Measurements from ENCODE around the gene ZSWIM2.
"Not testable (repeated sequence)": the region's sequence is repeated elsewhere in the genome, so short reads cannot be mapped to it uniquely, and the experiment has no call there.

Gene ZSWIM2, protein sequence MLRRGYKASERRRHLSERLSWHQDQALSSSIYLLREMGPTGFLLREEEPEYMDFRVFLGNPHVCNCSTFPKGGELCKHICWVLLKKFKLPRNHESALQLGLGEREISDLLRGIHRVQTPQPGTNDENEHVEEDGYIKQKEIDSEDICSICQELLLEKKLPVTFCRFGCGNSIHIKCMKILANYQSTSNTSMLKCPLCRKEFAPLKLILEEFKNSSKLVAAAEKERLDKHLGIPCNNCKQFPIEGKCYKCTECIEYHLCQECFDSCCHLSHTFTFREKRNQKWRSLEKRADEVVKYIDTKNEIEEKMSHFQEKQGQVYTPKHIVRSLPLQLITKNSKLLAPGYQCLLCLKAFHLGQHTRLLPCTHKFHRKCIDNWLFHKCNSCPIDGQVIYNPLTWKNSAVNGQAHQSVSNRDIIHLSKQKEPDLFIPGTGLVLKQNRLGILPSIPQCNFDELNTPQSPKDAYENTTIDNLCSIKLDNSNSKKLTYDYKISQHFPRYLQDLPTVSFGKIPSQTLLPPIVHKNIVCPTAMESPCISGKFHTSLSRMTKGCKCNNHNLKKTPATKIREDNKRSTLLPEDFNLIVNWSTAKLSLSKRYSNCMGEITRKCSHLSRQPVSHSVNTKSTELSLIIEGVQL

GRCh38 chr2:186848873-186849578 lies at the start of gene ZSWIM2:
ZSWIM2 (minus strand) TSS chr2:186849170; CDS start chr2:186849130, 40 bp downstream.
- DNase-seq (ENCODE audit: low read depth in 2 of 2), result peak in 1 of 2 donors; percentile 21

DNA sequence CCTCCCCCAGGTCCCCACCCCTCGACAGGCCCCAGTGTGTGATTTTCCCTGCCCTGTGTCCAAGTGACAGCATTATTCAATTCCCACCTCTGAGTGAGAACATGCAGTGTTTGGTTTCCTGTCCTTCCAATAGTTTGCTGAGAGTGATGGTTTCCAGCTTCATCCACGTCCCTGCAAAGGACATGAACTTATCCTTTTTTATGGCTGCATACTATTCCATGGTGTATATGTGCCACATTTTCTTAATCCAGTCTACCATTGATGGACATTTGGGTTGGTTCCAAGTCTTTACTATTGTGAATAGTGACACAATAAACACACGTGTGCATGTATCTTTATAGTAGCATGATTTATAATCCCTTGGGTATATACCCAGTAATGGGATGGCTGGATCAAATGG lies 47.2 kb upstream of the ZSWIM2 start:
- not testable (repeated sequence) for DNase-seq (ENCODE audit: low read depth in 2 of 2)

GRCh38 chr2:186895451-186895850 lies 46.5 kb upstream of the ZSWIM2 start:
- DNase-seq (ENCODE audit: low read depth in 2 of 2), result no peak

- no peak for DNase-seq (ENCODE audit: low read depth in 2 of 2)
Measured at GRCh38 chr2:186894478-186894877, 45.5 kb upstream of the ZSWIM2 start.

DNA sequence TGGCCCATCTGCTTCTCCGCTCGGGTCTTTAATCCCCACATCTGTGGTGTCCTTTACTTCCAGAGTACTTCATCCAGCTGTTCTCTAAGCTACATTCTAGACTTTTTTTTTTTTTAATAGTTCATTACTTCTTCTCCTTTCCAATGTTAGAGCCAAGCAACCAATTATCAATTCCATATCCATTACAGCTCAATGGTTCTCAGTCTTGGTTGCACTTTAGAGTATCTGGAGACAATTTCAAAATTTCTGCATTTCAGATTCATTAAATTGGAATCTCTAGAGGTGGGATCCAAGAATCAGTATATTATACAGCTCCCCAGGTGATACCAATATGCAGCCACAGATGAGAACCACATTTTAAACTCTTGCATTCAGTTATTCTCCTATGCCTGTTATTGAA lies 43.9 kb upstream of the ZSWIM2 start:
- no peak for DNase-seq (ENCODE audit: low read depth in 2 of 2)

DNA sequence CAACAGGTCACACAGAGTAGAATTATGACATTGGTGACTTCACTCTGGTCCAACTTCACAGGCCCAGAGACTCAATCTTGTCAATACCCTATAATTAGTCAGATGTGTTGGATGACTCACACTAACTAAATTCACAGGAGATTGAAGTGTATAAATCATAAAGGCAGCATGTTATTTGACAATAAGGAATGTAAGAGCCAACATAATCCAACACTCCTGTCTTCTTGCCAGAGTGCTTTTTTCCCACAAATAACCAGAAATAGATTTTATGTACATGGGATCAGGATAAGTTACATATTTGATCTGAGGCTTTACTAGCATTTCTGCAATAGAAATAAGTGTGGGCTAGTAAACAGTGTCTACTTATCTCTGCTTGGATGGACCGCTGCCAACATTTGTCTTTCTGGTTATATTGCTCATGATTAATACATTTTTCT lies 42.2 kb upstream of the ZSWIM2 start:
- DNase-seq (ENCODE audit: low read depth in 2 of 2), result no peak

- no peak for DNase-seq (ENCODE audit: low read depth in 2 of 2)
Measured at GRCh38 chr2:186889101-186889879, 40.3 kb upstream of the ZSWIM2 start.

- no peak for DNase-seq (ENCODE audit: low read depth in 2 of 2)
Measured at GRCh38 chr2:186887107-186888090, 38.4 kb upstream of the ZSWIM2 start.

DNA sequence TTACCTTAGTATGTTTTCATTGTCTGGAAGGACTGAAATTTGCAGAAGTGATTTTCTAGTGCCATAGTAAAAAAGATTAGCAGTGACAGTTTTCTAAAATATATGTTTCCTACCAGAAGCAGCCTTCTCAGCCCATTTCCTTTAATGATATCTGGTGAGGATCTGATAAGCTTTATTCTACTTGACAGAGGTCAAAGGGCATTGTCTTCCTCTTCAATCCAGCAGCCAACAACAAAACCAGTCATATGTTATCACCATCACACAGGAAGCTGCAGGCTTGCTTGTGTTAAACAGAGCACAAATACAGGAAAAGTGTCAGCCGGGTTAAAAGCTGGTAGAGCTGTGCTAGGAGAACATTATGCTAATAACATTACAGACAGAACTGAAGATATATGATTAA lies 35.6 kb upstream of the ZSWIM2 start:
- no peak for DNase-seq (ENCODE audit: low read depth in 2 of 2)

- DNase-seq (ENCODE audit: low read depth in 2 of 2), result no peak
Measured at GRCh38 chr2:186883666-186884065, 34.7 kb upstream of the ZSWIM2 start.

GRCh38 chr2:186882511-186883071 lies 33.6 kb upstream of the ZSWIM2 start:
- no peak for DNase-seq (ENCODE audit: low read depth in 2 of 2)

DNA sequence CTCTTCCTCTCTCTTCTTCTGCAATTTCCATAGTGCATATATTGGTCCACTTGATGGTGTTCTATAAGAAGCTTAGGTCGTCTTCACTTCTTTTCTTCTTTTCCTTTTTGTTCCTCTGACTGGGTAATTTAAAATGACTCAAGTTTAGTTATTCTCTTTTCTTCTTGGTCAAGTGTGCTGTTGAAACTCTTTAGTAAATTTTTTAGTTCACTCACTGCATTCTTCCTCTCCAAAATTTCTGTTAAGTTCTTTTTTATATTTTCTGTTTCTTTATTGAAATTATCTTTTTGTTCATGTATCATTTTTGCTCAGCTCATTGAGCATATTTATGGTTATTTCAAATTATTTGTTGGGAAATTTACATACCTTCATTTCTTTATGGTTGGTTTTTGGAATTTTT lies 32.7 kb upstream of the ZSWIM2 start:
- DNase-seq (ENCODE audit: low read depth in 2 of 2), result no peak

GRCh38 chr2:186879312-186879711 lies 30.3 kb upstream of the ZSWIM2 start:
- DNase-seq (ENCODE audit: low read depth in 2 of 2), result no peak

DNA sequence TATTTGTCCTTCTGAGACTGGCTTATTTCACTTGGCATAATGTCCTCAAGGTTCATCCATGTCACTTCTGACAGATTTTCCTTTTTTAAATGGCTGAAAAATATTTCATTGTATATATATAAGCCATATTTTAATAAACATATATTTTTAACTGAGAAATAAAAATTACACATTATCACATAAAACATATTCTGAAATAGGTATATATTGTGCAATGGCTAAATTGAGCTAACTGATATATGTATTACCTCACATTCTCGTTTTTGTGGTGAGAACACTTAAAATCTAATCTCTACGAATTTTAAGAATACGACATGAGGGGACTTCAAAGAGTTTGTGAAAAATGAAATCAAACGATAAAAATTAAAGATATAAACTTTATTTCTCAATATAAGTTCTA lies 25.7 kb upstream of the ZSWIM2 start:
- no peak for DNase-seq (ENCODE audit: low read depth in 2 of 2)

DNA sequence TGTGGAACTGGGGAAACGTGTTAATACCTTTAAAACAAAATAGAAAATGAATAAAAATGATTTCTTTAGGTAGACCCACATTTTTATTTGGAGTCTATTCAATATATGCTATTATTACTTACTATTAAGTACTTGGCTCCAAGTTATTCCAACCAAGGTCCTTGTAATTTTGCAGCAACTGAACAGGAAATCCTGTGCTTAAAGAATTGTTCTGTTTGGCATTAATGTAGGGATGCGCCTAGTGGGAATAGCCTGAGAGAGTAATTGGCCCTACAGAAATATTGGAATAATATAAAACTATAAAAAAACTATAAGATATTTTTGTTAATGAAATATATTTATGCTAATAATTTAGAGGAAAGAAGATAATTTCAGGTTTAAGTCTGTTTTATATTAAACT lies 22.9 kb upstream of the ZSWIM2 start:
- DNase-seq (ENCODE audit: low read depth in 2 of 2), result no peak

DNA sequence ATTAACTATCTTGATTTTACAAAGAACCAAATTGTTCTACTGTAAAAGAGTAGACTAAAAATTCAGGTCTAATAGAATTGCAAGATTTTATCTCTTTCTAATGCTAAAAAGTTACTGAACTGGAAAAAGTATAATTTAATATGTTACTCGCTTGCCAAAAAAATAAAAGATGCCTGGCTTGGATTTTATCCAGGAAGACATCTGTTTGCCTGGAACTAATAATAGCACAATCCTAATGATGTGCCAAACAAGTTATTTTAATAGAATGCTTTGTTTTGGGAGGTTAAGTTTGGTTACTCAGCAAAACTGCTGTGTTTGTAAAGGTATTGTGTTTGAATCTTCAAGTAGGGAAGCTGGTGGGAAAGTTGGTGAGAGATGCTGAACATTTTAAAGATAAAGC lies 19.4 kb upstream of the ZSWIM2 start:
- no peak for DNase-seq (ENCODE audit: low read depth in 2 of 2)

DNA sequence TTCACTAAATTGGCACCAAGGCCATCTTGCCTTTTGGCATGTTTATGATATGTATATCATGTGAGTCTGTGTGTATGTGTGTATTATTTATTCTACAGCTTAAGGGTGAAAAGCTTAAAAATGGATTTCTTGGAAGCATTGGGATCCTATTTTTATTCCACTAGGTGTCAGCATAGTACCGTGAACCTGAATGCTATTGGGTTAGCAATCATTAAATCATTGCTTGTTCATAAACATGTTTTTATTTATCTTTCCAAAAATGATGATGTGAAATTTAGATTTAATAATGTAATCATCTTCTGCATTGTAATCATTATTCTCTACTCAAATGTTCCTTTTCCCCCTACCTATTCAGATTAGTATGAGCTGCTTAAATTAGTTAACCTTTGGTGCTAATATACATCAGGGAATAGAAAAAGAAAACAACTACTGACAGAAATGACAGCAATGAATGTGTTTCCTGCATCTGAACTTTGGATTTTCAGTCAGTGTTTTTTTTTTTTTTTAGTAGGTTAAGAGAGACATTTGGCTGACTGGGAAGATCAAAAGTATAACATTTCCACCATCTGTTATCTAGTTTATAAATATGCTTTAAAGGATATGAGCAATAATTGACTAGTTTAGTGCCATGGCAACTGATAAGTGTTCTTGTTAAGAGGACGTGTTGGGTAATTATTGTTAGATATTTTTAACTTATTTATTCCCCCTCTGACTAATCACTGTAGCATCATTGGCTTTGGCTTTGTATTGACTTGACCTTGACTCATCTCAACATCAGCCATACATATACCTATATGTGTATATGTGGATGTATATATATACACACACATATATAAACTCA lies 14.1 kb upstream of the ZSWIM2 start:
- DNase-seq (ENCODE audit: low read depth in 2 of 2), result no peak

GRCh38 chr2:186855216-186855615 lies 6.2 kb upstream of the ZSWIM2 start:
- no peak for DNase-seq (ENCODE audit: low read depth in 2 of 2)

DNA sequence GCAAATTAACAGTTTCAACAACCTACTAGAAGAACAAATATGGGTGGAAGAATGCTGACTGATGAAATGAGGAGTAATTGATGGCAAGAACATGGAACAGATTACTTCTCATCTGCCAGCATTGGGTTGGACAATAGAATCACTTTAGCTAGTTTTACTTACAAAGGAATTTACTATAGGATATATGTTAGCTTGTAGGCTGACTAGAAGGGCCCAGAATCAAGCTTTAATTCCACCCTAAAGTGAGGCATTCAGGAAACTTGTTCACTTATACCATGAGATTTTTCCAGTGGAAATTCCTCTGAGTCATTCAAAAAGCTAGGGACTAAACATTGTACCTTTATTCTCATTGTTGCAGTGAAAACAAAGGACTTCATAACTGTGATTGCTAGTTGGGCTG lies 5.0 kb upstream of the ZSWIM2 start:
- no peak for DNase-seq (ENCODE audit: low read depth in 2 of 2)
